ENCODE data around the gene SFT2D3. TPM values are rescaled to one million over a fixed set of nuclear protein-coding genes. Genes with fewer than 3 reads are reported as not detected.

SFT2D3 gene
- total RNA-seq, 4 donors from 2014 or later = 3.3 to 10.5 (median 5.9) TPM

GRCh38 chr2:127658146-127658545, 43.2 kb upstream of the SFT2D3 start:
- H3K27me3 ChIP-seq = peaks cover 0 to 2% (median 0%) of the 10 kb centered on the region in 4 donors
- H3K4me3 ChIP-seq = no peak overlapping the region
- intact Hi-C loops (cut with DNase I) = no loop called here
- no peak for TF ChIP-seq POLR2A (IDR thresholded peaks at IDR 0.05)
- TF ChIP-seq CTCF (IDR thresholded peaks at IDR 0.05) = no peak
- 75 to 77% methylated on average over 6 of the region's 6 CpGs for WGBS, 2 donors
- no peaks in the 10 kb centered on the region for H3K9me3 ChIP-seq
- peak overlapping the region in 3 of 4 donors; percentile 60 to 87 (median 78) for H3K27ac ChIP-seq
- no peak for DNase-seq
- peaks cover 0 to 23% (median 0%) of the 10 kb centered on the region in 3 donors for H3K36me3 ChIP-seq
- peaks cover 6 to 91% (median 55%) of the 10 kb centered on the region in 3 donors for H3K4me1 ChIP-seq

GRCh38 chr2:127658641-127659407, 42.5 kb upstream of the SFT2D3 start:
- no peak for DNase-seq
- Histone ChIP-seq H3K4me3 (no peak overlapping the region), H3K27me3 (peaks cover 0 to 9% (median 0%) of the 10 kb centered on the region in 4 donors), H3K4me1 (peaks cover 11 to 91% (median 62%) of the 10 kb centered on the region in 3 donors), H3K36me3 (peaks cover 0 to 23% (median 0%) of the 10 kb centered on the region in 3 donors), H3K27ac (peak overlapping the region; percentile 59 to 87 (median 69)), H3K9me3 (no peaks in the 10 kb centered on the region)
- intact Hi-C loops (cut with DNase I) = no loop called here
- TF ChIP-seq CTCF (IDR thresholded peaks at IDR 0.05) (no peak), POLR2A (IDR thresholded peaks at IDR 0.05) (no peak)
- 85 to 92% methylated on average over 13 to 17 of the region's 20 CpGs for WGBS, 2 donors

GRCh38 chr2:127659408-127660290, 41.6 kb upstream of the SFT2D3 start:
- Histone ChIP-seq H3K4me3 (peak overlapping the region in 1 of 4 donors; percentile 23), H3K4me1 (peaks cover 16 to 98% (median 64%) of the 10 kb centered on the region in 3 donors), H3K36me3 (peaks cover 0 to 16% (median 0%) of the 10 kb centered on the region in 3 donors), H3K27me3 (peaks cover 0 to 17% (median 0%) of the 10 kb centered on the region in 4 donors), H3K9me3 (no peaks in the 10 kb centered on the region), H3K27ac (peak overlapping the region; percentile 59 to 87 (median 69))
- DNase-seq = no peak
- intact Hi-C loops (cut with DNase I) = no loop called here
- 48 to 65% methylated on average over 5 to 11 of the region's 14 CpGs for WGBS, 2 donors
- TF ChIP-seq POLR2A (IDR thresholded peaks at IDR 0.05) (no peak), CTCF (IDR thresholded peaks at IDR 0.05) (no peak)

GRCh38 chr2:127660291-127660578, 41.1 kb upstream of the SFT2D3 start:
- Histone ChIP-seq H3K27me3 (peaks cover 0 to 23% (median 0%) of the 10 kb centered on the region in 4 donors), H3K9me3 (no peaks in the 10 kb centered on the region), H3K36me3 (peaks cover 0 to 11% (median 0%) of the 10 kb centered on the region in 3 donors), H3K27ac (peak overlapping the region in 3 of 4 donors; percentile 60 to 82 (median 78)), H3K4me3 (no peak overlapping the region), H3K4me1 (peaks cover 16 to 98% (median 70%) of the 10 kb centered on the region in 3 donors)
- 82 to 84% methylated on average over 10 of the region's 10 CpGs for WGBS, 2 donors
- no peak for DNase-seq
- intact Hi-C loops (cut with DNase I) = no loop called here
- TF ChIP-seq CTCF (IDR thresholded peaks at IDR 0.05) (no peak), POLR2A (IDR thresholded peaks at IDR 0.05) (no peak)

Measured in esophagus squamous epithelium (tissue), 5 donors.